Activated T-cell treated with anti-CD3 and anti-CD28 coated beads for 48 hours (primary cell): ENCODE results near the gene PTPRR.
A peak's percentile ranks its signal among the peaks of the same experiment; 100 is the strongest.

Experiments
- DNase-seq: peaks from one replicate; pipeline ENCODE4 v3.0.0-alpha.2; 2020; ENCODE audit warnings: low read depth

The PTPRR gene

DNA sequence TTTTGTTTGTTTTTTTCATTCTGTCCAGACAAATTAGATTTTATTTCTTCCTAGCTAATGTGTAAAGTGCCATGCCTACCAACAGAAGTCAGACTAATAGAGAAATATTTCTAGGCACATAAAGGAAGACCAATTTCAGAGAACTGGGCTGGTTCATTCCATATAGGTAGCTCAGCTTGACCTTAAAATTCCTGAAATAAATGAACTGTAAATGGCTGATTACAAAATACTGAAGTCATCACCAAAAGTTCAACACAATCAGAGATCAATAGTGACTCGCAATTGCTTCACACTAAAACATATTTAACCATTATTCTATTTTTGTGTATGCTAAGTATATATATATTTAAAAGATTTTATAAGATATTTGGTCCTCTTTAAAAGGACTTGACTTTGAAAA is 317.5 kb downstream of the PTPRR start:
- no peak for DNase-seq

DNA sequence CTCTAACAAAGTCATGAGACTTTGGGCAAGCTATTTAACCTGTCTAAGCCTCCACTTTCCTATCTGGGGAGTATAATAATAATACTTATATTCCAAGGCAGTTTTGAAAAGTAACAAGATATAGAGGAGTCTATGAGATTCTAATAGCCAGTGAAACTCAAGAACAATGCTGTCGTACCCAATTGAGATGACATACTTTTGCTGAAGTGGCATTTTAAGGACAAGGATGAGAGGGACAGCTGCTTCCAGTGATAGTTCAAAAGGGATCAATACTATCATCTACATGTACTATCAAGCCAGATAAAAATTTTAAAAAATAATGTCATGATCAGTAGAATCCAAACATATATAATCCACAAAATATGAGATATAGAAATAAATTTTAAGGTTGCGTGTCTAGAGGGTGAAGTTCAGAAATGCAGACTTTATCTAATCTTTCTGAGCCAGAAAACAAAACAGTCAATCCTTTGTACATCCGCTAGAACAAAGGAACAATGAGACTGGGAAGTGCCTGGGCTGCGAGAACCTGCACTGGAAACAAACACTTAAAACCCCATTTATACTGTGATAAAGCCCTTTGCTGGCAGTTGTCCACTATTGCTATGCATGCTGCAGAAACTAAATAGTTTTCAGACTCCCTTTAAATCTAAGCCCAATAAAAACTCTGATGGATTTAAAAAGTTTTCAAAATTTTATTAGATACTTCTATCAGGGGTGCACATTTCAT is 321.9 kb downstream of the PTPRR start:
- no peak for DNase-seq

DNA sequence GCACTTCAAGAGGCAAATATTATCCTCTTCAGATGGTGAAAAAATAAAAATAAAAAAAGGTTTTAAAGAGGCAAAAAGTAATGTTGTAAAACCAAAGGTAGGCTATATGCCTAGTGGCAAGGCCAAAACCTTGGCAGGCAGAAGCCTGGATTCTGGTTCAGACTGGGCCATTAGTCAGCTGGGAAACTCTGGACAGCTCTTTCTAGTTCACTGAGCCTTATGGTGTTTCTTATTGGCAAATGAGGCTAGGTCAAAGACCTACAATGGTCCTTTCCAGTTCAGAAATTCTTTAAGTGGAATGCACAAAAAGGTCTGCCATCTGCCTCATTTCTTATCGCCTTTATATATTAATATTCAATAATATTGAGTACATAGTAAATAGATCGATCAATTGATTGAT is 327.9 kb downstream of the PTPRR start:
- DNase-seq = no peak

DNA sequence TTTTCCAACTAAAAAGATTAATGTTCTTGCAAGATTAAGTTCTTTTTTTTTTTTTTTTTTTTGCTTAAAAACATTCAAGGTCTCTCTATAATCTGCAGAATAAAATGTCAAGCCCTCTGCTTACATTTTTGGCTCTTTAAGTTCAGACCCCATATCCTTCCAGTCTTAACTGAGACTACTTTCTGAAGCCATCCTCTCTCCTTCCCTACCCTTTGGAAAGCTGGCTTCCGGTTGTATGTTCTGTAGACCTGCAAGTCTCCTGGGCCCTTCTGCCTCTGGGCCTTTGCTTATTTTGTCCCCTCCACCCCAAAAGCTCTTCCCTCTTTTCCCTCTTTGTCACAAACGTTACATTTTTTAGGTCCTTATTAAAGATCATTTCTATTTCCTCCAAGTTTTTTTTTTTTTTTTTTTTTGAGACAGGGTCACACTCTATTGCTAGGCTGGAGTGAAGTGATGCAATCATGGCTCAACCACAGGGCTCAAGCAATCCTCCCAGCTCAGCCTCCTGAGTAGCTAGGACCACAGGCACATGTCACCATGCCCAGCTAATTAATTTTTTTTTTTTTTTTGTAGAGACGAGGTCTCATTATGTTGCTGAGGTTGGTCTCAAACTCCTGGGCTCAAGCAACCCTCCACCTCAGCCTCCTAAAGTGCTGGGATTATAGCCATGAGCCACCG is 329.9 kb downstream of the PTPRR start:
- no peak for DNase-seq

DNA sequence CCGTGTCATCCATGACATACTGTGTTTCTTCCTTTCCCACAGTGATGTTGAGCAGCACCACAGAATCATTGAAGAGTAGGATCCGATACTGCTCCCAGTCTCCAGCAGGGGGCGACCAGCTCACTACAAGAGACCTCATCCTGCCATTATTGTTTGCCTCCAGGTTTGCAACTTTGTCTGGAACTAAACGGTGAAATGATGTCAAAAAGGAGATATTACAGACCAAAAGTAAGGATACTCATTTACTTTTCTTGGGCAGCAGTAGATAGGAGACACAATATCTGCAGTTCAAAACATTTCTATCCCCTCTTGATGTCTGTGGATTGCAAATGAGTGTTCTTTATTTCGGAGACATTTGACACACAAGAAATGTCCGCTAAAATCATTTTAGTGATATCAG is 330.5 kb downstream of the PTPRR start:
- DNase-seq = peak; percentile 32
